K562 (cell line): Measurements from ENCODE around the gene PATE4. TPM values are rescaled to one million over a fixed set of nuclear protein-coding genes. Genes with fewer than 3 reads are reported as not detected.

Experiments
- ATAC-seq: fragments of 200-7000 bp; cut with Tn5 transposase; 3 replicates; pipeline ENCODE4 v1.9.1; 2020; ENCODE audit warnings: moderate library complexity
- BruUV-seq: library from RNA; stranded (reverse); fragments of 400-500 nt; replicated peaks from 2 replicates; lab custom pipeline; 2021; lab: Mats Ljungman, UMichigan
- CTCF ChIA-PET: fragments of 300-600 bp; formaldehyde crosslinking; extraction: SDS; loops from one replicate; lab custom pipeline; 2021; ENCODE audit warnings: low intra/inter-chr PET ratio; lab: Yijun Ruan, JAX
- POLR2A ChIA-PET: fragments of 300-600, 350-650 bp; sonication (Branson Sonifier 250); formaldehyde crosslinking; extraction: SDS; loops from one replicate; lab custom pipeline; 2021; ENCODE audit warnings: antibody characterized with exemption, inconsistent platforms; lab: Yijun Ruan, JAX
- DNase-seq, 4 experiments: peaks; one replicate each; pipeline versions ENCODE4 v3.0.0 to v3.0.0-alpha.2; 2011 to 2018; ENCODE audit warnings: low spot score in 3 of 4, mixed read lengths in 3 of 4; ENCODE audit errors: extremely low read depth in 1 of 4
- FAIRE-seq: peaks from 2 replicates; lab custom pipeline; 2011; peaks lifted over from hg19 to GRCh38; lab: Jason Lieb, UNC
- H2AFZ ChIP-seq: 2 replicates; pipeline ENCODE4 v1.6.0; 2011; ENCODE audit warnings: low read depth, low read length, control low read depth, inconsistent platforms
- H3K27ac ChIP-seq: fragments of 200-600 bp; 3 replicates; pipeline ENCODE4 v1.8.0; 2011; ENCODE audit warnings: low read depth, mild to moderate bottlenecking, control low read depth, inconsistent platforms, low read length, moderate library complexity, mixed read lengths; ENCODE audit errors: extremely low read depth
- H3K27me3 ChIP-seq, 2 experiments: fragments of 300-600 bp in 1 of 2; 2 replicates in 1 of 2; 3 replicates in 1 of 2; pipeline versions ENCODE4 v1.6.0 to v1.8.0; 2011; ENCODE audit warnings: inconsistent platforms in 2 of 2, low read length in 2 of 2, mild to moderate bottlenecking in 1 of 2, mixed read lengths in 1 of 2, moderate library complexity in 1 of 2; ENCODE audit not compliant: control insufficient read depth in 2 of 2, insufficient read depth in 2 of 2
- H3K36me3 ChIP-seq: fragments of 300-600 bp; 3 replicates; pipeline ENCODE4 v1.8.0; 2011; ENCODE audit warnings: mild to moderate bottlenecking, low read length, inconsistent platforms; ENCODE audit not compliant: control insufficient read depth, insufficient read depth
- H3K4me1 ChIP-seq, 2 experiments: fragments of 200-600 bp in 1 of 2; replicated peaks in 1 of 2; 2 replicates in 1 of 2; 3 replicates in 1 of 2; pipeline versions ENCODE4 v1.5.1 to v1.8.0; 2011; ENCODE audit warnings: inconsistent platforms in 2 of 2, low read length in 2 of 2, mild to moderate bottlenecking in 1 of 2, mixed read lengths in 1 of 2, moderate library complexity in 1 of 2; ENCODE audit not compliant: control insufficient read depth in 2 of 2, insufficient read depth in 2 of 2
- H3K4me2 ChIP-seq: 2 replicates; pipeline ENCODE4 v1.6.1; 2011; ENCODE audit warnings: low read length, control low read depth, inconsistent platforms, mixed read lengths; ENCODE audit not compliant: insufficient read depth
- H3K4me3 ChIP-seq: fragments of 200-600 bp; sonication (generic), shearing (Covaris generic); 2 replicates; pipeline ENCODE4 v1.5.1; 2016; ENCODE audit warnings: control low read depth, inconsistent platforms
- H3K79me2 ChIP-seq: fragments of 200-600 bp; 3 replicates; pipeline ENCODE4 v1.8.0; 2011; ENCODE audit warnings: low read length, inconsistent platforms; ENCODE audit not compliant: control insufficient read depth, insufficient read depth
- H3K9ac ChIP-seq, 2 experiments: 2 replicates each; pipeline versions ENCODE4 v1.6.0 to v1.6.1; 2011; ENCODE audit warnings: low read depth in 2 of 2, low read length in 2 of 2, control low read depth in 1 of 2, inconsistent platforms in 1 of 2, mild to moderate bottlenecking in 1 of 2, mixed read lengths in 1 of 2; ENCODE audit not compliant: insufficient read depth in 1 of 2
- H3K9me1 ChIP-seq: one replicate; pipeline ENCODE4 v1.6.0; 2011; ENCODE audit warnings: inconsistent platforms, mild to moderate bottlenecking, low read length, moderate library complexity; ENCODE audit not compliant: control insufficient read depth, insufficient read depth
- H3K9me3 ChIP-seq: replicated peaks from 2 replicates; pipeline ENCODE4 v1.5.1; 2011; ENCODE audit warnings: low read depth, low read length, inconsistent platforms; ENCODE audit not compliant: control insufficient read depth, insufficient read depth
- H4K20me1 ChIP-seq: replicated peaks from 2 replicates; pipeline ENCODE4 v1.6.1; 2011; ENCODE audit warnings: low read length, inconsistent platforms, mixed read lengths; ENCODE audit not compliant: control insufficient read depth, insufficient read depth
- BACH1 ChIP-seq: fragments of 200-800 bp; sonication (Bioruptor generic); IDR thresholded peaks from 2 replicates; pipeline ENCODE4 v1.6.1; 2016; ENCODE audit warnings: missing genetic modification characterization, missing compliant biosample characterization
- BMI1 ChIP-seq: fragments of 150-350 bp; IDR thresholded peaks from 2 replicates; pipeline ENCODE4 v1.6.1; 2014; ENCODE audit warnings: low read length
- BRF1 ChIP-seq: IDR thresholded peaks from 3 replicates; pipeline ENCODE4 v1.6.1; 2011; ENCODE audit warnings: borderline replicate concordance, mild to moderate bottlenecking; ENCODE audit not compliant: insufficient read length; ENCODE audit errors: extremely low read depth
- CHD2 ChIP-seq: IDR thresholded peaks from 2 replicates; pipeline ENCODE4 v1.6.1; 2011; ENCODE audit warnings: low read depth, low read length
- CXXC5 ChIP-seq: fragments of 250-450 bp; sonication (Bioruptor Pico); IDR thresholded peaks from 2 replicates; pipeline ENCODE4 v1.8.0; 2022; ENCODE audit warnings: inconsistent platforms, mild to moderate bottlenecking, moderate library complexity
- DACH1 ChIP-seq: fragments of 450-650 bp; IDR thresholded peaks from 2 replicates; pipeline ENCODE4 v1.6.1; 2018; ENCODE audit not compliant: partially characterized antibody
- ELF4 ChIP-seq: fragments of 450-650 bp; formaldehyde crosslinking; IDR thresholded peaks from 2 replicates; pipeline ENCODE4 v1.4.0; 2022; ENCODE audit warnings: missing genetic modification characterization
- MXI1 ChIP-seq: IDR thresholded peaks from 2 replicates; pipeline ENCODE4 v1.6.1; 2011; ENCODE audit warnings: low read depth, mild to moderate bottlenecking, improper control_type of control experiment, low read length
- NELFE ChIP-seq: IDR thresholded peaks from 2 replicates; pipeline ENCODE4 v1.6.1; 2011; ENCODE audit warnings: mild to moderate bottlenecking; ENCODE audit not compliant: insufficient read depth, insufficient read length
- SMARCA5 ChIP-seq: fragments of 450-650 bp; IDR thresholded peaks from 2 replicates; pipeline ENCODE4 v1.6.1; 2016
- TCF7L2 ChIP-seq: fragments of 150-350 bp; IDR thresholded peaks from 2 replicates; pipeline ENCODE4 v1.6.1; 2016; ENCODE audit warnings: low read depth, mild to moderate bottlenecking, low read length, moderate library complexity
- ZNF41 ChIP-seq: fragments of 250-450 bp; sonication (Bioruptor Pico); conservative IDR thresholded peaks from 2 replicates; pipeline ENCODE4 v1.4.0; 2020; ENCODE audit warnings: mild to moderate bottlenecking
- ZNF830 ChIP-seq: fragments of 250-450 bp; sonication (Bioruptor Pico); IDR thresholded peaks from 2 replicates; pipeline ENCODE4 v1.5.0; 2021; ENCODE audit warnings: mild to moderate bottlenecking
- WGBS: fragments of 100-300 bp; shearing (Covaris generic); methylation state at CpG from one replicate; pipeline ENCODE4 v1.1.6; 2016; ENCODE audit warnings: low coverage, mixed read lengths; ENCODE audit not compliant: insufficient coverage; ENCODE audit errors: missing lambda C conversion rate; 5-methylcytosine and 5-hydroxymethylcytosine counted together
- in situ Hi-C: fragments of 300-500 bp; cut with MboI; formaldehyde crosslinking; loops from 4 replicates; pipeline ENCODE4 v1.15.0; 2018; ENCODE audit warnings: inconsistent platforms, mixed read lengths
- intact Hi-C: fragments of 100-400 bp; cut with micrococcal nuclease; formaldehyde crosslinking; loops from 2 replicates; pipeline ENCODE4 v1.14.2; 2022
- polyA plus RNA-seq, 8 experiments: library from polyadenylated mRNA; depleted of rRNA in 4 of 8; stranded (reverse) in 5 of 8; unstranded in 3 of 8; fragments of >200 nt; fragmentation: Nextera tagmentation in 2 of 8; fragmentation: Illumina TruSeq in 1 of 8; extraction: Ambion mirVana in 2 of 8; extraction: Trizol in 1 of 8; gene quantifications; 2 replicates each; pipeline versions ENCODE4 v1.2.1 to v1.2.3, GENCODE V29; 2011 to 2014; ENCODE audit warnings: inconsistent platforms in 1 of 8, missing spikeins in 1 of 8
- total RNA-seq, 7 experiments: library from RNA; depleted of rRNA in 6 of 7; stranded (reverse); fragments of >200 nt in 6 of 7; fragmentation: Illumina TruSeq in 2 of 7; extraction: Trizol in 2 of 7; gene quantifications; 2 replicates each; pipeline versions ENCODE4 v1.2.1 to v1.2.3, GENCODE V29; 2011 to 2021; ENCODE audit warnings: low replicate concordance in 1 of 7
- TF ChIP-seq, protein P1 (sequence below): fragments of 450-650 bp; formaldehyde crosslinking; IDR thresholded peaks from 2 replicates; pipeline ENCODE4 v1.4.0; 2020; ENCODE audit warnings: mild to moderate bottlenecking, moderate library complexity
- TF ChIP-seq, protein P2 (sequence below): sonication (generic); formaldehyde crosslinking; IDR thresholded peaks from 2 replicates; pipeline ENCODE4 v1.8.1; 2023; ENCODE audit warnings: mild to moderate bottlenecking, missing genetic modification reagents, moderate library complexity

PATE4 gene
- total and polyA plus RNA-seq, 9 of the 15 experiments (the other 6 are each of a cell fraction or from before 2014, with no cell fraction given) = not detected

DNA sequence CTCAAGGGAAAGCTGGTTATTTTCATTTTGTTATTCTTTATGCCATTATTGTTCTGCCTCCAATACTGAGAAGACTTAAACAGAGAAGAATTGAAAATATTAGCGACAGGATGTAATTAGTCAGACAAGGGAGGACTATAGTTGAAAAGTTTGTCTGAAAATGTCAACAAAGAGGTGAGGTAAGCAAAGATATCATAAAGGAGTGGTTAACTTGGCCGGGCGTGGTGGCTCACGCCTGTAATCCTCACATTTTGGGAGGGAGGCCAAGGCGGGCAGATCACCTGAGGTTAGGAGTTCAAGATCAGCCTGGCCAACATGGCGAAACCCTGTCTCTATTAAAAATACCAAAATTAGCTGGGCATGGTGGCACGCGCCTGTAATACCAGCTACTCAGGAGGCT is 50.3 kb downstream of the PATE4 start:
- no peak overlapping the region for H3K4me2 ChIP-seq
- no peak overlapping the region for H3K9ac ChIP-seq
- no peaks in the 10 kb centered on the region for H3K79me2 ChIP-seq
- no peaks in the 10 kb centered on the region for H3K36me3 ChIP-seq
- H3K4me3 ChIP-seq = no peak overlapping the region
- DNase-seq (no peak), FAIRE-seq (no peak), ATAC-seq (no peak)
- H3K27ac ChIP-seq = no peak overlapping the region
- TF ChIP-seq ZNF830 (CRISPR knock-in tag) (no peak), MXI1 (no peak), CXXC5 (CRISPR knock-in tag) (no peak), BACH1 (tag) (no peak), BRF1 (no peak), SMARCA5 (no peak), NELFE (no peak), CHD2 (no peak), TCF7L2 (no peak), ELF4 (CRISPR knock-in tag) (no peak), BMI1 (no peak), ZNF41 (CRISPR knock-in tag) (no peak), DACH1 (no peak)
- TF ChIP-seq, protein P1, sequence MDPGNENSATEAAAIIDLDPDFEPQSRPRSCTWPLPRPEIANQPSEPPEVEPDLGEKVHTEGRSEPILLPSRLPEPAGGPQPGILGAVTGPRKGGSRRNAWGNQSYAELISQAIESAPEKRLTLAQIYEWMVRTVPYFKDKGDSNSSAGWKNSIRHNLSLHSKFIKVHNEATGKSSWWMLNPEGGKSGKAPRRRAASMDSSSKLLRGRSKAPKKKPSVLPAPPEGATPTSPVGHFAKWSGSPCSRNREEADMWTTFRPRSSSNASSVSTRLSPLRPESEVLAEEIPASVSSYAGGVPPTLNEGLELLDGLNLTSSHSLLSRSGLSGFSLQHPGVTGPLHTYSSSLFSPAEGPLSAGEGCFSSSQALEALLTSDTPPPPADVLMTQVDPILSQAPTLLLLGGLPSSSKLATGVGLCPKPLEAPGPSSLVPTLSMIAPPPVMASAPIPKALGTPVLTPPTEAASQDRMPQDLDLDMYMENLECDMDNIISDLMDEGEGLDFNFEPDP (CRISPR knock-in tag) = no peak
- TF ChIP-seq, protein P2, sequence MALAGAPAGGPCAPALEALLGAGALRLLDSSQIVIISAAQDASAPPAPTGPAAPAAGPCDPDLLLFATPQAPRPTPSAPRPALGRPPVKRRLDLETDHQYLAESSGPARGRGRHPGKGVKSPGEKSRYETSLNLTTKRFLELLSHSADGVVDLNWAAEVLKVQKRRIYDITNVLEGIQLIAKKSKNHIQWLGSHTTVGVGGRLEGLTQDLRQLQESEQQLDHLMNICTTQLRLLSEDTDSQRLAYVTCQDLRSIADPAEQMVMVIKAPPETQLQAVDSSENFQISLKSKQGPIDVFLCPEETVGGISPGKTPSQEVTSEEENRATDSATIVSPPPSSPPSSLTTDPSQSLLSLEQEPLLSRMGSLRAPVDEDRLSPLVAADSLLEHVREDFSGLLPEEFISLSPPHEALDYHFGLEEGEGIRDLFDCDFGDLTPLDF (CRISPR knock-in tag) = no peak
- intact Hi-C loops = no loop called here
- H3K9me3 ChIP-seq = no peaks in the 10 kb centered on the region
- no peak overlapping the region for H2AFZ ChIP-seq
- no peaks in the 10 kb centered on the region for H3K9me1 ChIP-seq
- no TSS peak for BruUV-seq
- WGBS = 32% methylated on average over 8 of the region's 8 CpGs
- ChIA-PET POLR2A (no interaction called here), CTCF (no interaction called here)
- in situ Hi-C loops = loop anchor here (25.0 kb wide), 1 partner anchor 921 kb away; the partner anchor contains the start of gene CCDC15
- H4K20me1 ChIP-seq = no peaks in the 10 kb centered on the region
- H3K4me1 ChIP-seq = peaks cover 3 to 17% of the 10 kb centered on the region in 2 experiments; a peak in 4 of 5 replicates
- H3K27me3 ChIP-seq = peaks cover 0 to 5% of the 10 kb centered on the region in 2 experiments; a peak in 2 of 5 replicates
